Smooth muscle cell (in vitro differentiated cells): Measurements from ENCODE around the gene UBR1. TPM values are rescaled to one million over a fixed set of nuclear protein-coding genes. Genes with fewer than 3 reads are reported as not detected.
"Not testable (repeated sequence)": the region's sequence is repeated elsewhere in the genome, so short reads cannot be mapped to it uniquely, and the experiment has no call there.

ENCODE experiments used
- DNase-seq: peaks from one replicate; lab custom pipeline; 2025; ENCODE audit not compliant: unreplicated experiment; lab: John Stamatoyannopoulos, UW
- H2AFZ ChIP-seq: fragments of 200-600 bp; sonication (generic); 2 replicates; pipeline ENCODE4 v1.6.0; 2016; ENCODE audit warnings: antibody characterized with exemption, low read depth, mild to moderate bottlenecking
- H3F3A ChIP-seq: fragments of 200-600 bp; sonication (generic); 2 replicates; pipeline ENCODE4 v1.6.0; 2017; ENCODE audit warnings: antibody characterized with exemption, low read depth
- H3K27ac ChIP-seq: fragments of 200-600 bp; sonication (generic); 2 replicates; pipeline ENCODE4 v1.5.1; 2016; ENCODE audit warnings: low read depth, mild to moderate bottlenecking
- H3K27me3 ChIP-seq: fragments of 200-600 bp; sonication (generic); 2 replicates; pipeline ENCODE4 v1.6.1; 2016; ENCODE audit warnings: low read depth, mild to moderate bottlenecking
- H3K36me3 ChIP-seq: fragments of 200-600 bp; sonication (generic); 2 replicates; pipeline ENCODE4 v1.5.1; 2016; ENCODE audit warnings: low read depth
- H3K4me1 ChIP-seq: fragments of 200-600 bp; sonication (generic); 2 replicates; pipeline ENCODE4 v1.5.1; 2016; ENCODE audit warnings: low read depth
- H3K4me2 ChIP-seq: fragments of 200-600 bp; sonication (generic); 2 replicates; pipeline ENCODE4 v1.6.0; 2016; ENCODE audit warnings: mild to moderate bottlenecking
- H3K4me3 ChIP-seq: fragments of 200-600 bp; sonication (generic); 2 replicates; pipeline ENCODE4 v1.5.1; 2016; ENCODE audit warnings: mild to moderate bottlenecking
- H3K79me2 ChIP-seq: fragments of 200-600 bp; sonication (generic); 2 replicates; pipeline ENCODE4 v1.6.0; 2016; ENCODE audit warnings: low read depth, mild to moderate bottlenecking
- H3K9ac ChIP-seq: fragments of 200-600 bp; sonication (generic); 2 replicates; pipeline ENCODE4 v1.6.0; 2016; ENCODE audit warnings: low read depth
- H3K9me3 ChIP-seq: fragments of 200-600 bp; sonication (generic); replicated peaks from 2 replicates; pipeline ENCODE4 v1.5.1; 2016; ENCODE audit warnings: low read depth
- H4K20me1 ChIP-seq: fragments of 200-600 bp; sonication (generic); 2 replicates; pipeline ENCODE4 v1.6.0; 2016; ENCODE audit warnings: low read depth
- CTCF ChIP-seq: fragments of 200-600 bp; sonication (generic); IDR thresholded peaks from 2 replicates; pipeline ENCODE4 v1.5.1; 2017; ENCODE audit warnings: borderline replicate concordance, mild to moderate bottlenecking, antibody characterized with exemption; ENCODE audit not compliant: insufficient read depth, poor library complexity, severe bottlenecking
- WGBS: methylation state at CpG from one replicate; pipeline ENCODE4 v1.1.7; 2016; ENCODE audit warnings: low lambda C conversion rate; 5-methylcytosine and 5-hydroxymethylcytosine counted together
- polyA plus RNA-seq: library from polyadenylated mRNA; unstranded; fragments of >200 nt; fragmentation: Nextera tagmentation; extraction: Ambion mirVana; gene quantifications from 2 replicates; pipeline ENCODE4 v1.2.1, GENCODE V29; 2016
- total RNA-seq: library from RNA; depleted of rRNA; stranded (reverse); fragments of >200 nt; gene quantifications from 2 replicates; pipeline ENCODE4 v1.2.3, GENCODE V29; 2014

UBR1 gene
- total and polyA plus RNA-seq, 2 experiments from 2014 or later = 8.7 to 24.0 TPM

- Histone ChIP-seq H4K20me1 (no peaks in the 10 kb centered on the region), H2AFZ (no peak overlapping the region), H3K4me2 (no peak overlapping the region), H3K4me1 (no peaks in the 10 kb centered on the region), H3K27me3 (no peaks in the 10 kb centered on the region), H3F3A (no peaks in the 10 kb centered on the region), H3K27ac (no peak overlapping the region), H3K79me2 (no peaks in the 10 kb centered on the region), H3K4me3 (no peak overlapping the region), H3K36me3 (peaks cover 21% of the 10 kb centered on the region), H3K9me3 (no peaks in the 10 kb centered on the region), H3K9ac (no peak overlapping the region)
- no peak for TF ChIP-seq CTCF
- DNase-seq = no peak
Measured at GRCh38 chr15:43029476-43029875, 76.4 kb downstream of the UBR1 start.

GRCh38 chr15:43025150-43025549, 80.7 kb downstream of the UBR1 start:
- Histone ChIP-seq H3K36me3 (peaks cover 43% of the 10 kb centered on the region), H2AFZ (no peak overlapping the region), H3K27ac (no peak overlapping the region), H3K9me3 (no peaks in the 10 kb centered on the region), H3K4me2 (no peak overlapping the region), H3K9ac (no peak overlapping the region), H3K79me2 (no peaks in the 10 kb centered on the region), H3K27me3 (no peaks in the 10 kb centered on the region), H4K20me1 (no peaks in the 10 kb centered on the region), H3K4me3 (no peak overlapping the region), H3K4me1 (no peaks in the 10 kb centered on the region), H3F3A (no peaks in the 10 kb centered on the region)
- no peak for TF ChIP-seq CTCF
- DNase-seq = no peak

- 100% methylated on average over 4 of the region's 31 CpGs for WGBS
Measured at GRCh38 chr15:43014671-43015070, 91.2 kb downstream of the UBR1 start.

GRCh38 chr15:43009206-43009605, 96.6 kb downstream of the UBR1 start:
- Histone ChIP-seq H3K79me2 (no peaks in the 10 kb centered on the region), H3K4me2 (no peak overlapping the region), H3F3A (no peaks in the 10 kb centered on the region), H3K9me3 (no peaks in the 10 kb centered on the region), H3K9ac (no peak overlapping the region), H4K20me1 (no peaks in the 10 kb centered on the region), H3K27ac (no peak overlapping the region), H3K4me1 (no peaks in the 10 kb centered on the region), H2AFZ (no peak overlapping the region), H3K36me3 (peaks cover 5% of the 10 kb centered on the region), H3K27me3 (no peaks in the 10 kb centered on the region), H3K4me3 (no peak overlapping the region)
- DNase-seq = no peak
- no peak for TF ChIP-seq CTCF
- WGBS = 100% methylated on average over 3 of the region's 3 CpGs

More at GRCh38 chr15:43014671-43015070, 91.2 kb downstream of the UBR1 start:
- not testable (repeated sequence) for H3K27ac ChIP-seq, H3K4me1 ChIP-seq, H3K9me3 ChIP-seq, H2AFZ ChIP-seq, H3K4me3 ChIP-seq, H3F3A ChIP-seq, H3K4me2 ChIP-seq, H4K20me1 ChIP-seq, DNase-seq, H3K27me3 ChIP-seq, H3K79me2 ChIP-seq, H3K9ac ChIP-seq
- H3K36me3 ChIP-seq = peaks cover 13% of the 10 kb centered on the region
